Skin of body (tissue), 2 donors: ENCODE measurements around the gene TNRC18. TPM values are rescaled to one million over a fixed set of nuclear protein-coding genes. Genes with fewer than 3 reads are reported as not detected.
"Not testable (repeated sequence)": the region's sequence is repeated elsewhere in the genome, so short reads cannot be mapped to it uniquely, and the experiment has no call there.

Experiments
- DNase-seq: peaks from one replicate; lab custom pipeline; 2025; lab: John Stamatoyannopoulos, UW
- total RNA-seq: library from RNA; depleted of rRNA; stranded (reverse); fragments of >200 nt; gene quantifications from one replicate; pipeline ENCODE4 v1.2.3, GENCODE V29; 2014

The TNRC18 gene
- total RNA-seq, 1 donor from 2014 or later: 63.4 TPM

DNA sequence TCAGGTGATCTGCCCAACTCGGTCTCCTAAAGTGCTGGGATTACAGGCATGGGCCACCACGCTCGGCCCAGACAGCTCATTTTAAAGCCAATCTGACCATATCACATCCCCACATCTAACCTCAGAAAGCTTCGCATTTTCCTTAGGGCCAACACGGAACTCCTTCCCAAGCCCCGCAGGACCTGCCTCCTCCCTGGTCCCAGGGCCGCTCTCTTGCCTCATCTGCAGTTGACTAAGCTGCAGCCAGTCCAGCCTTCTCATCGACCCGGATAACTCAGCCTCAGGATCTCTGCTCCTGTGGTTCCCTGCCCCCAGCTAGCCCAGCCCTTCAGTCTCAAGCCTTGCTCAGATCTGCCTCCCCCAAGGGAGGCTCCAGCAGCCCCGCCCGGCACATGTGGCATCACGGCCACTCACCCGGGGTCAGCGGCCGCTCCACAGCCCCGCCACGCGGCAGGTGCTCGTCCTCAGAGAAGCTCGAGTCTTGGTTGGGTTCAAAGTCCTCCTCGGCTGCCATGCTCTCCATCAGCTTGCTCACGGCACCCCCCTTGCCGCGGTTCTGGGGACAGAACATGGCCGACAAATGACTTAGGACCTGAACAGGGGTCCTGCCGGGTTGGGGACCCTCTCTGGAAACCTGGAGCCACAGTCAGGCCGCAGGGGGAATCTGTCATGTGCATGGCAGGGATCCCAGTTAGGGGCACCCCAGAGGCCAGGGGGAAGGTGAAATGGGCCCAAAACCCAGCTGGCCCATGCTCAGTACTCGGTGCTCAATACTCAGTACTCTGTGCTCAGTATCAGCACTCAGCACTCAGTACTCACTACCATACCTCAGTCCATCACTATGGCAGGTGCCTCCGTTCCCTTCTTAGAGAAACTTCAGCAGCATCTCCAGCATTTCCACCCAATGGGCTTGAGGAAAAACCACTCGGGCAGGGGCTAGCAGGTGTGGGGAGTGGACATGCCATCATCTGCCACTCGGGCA, 99.5 kb downstream of the TNRC18 start:
- DNase-seq: not testable (repeated sequence)

DNA sequence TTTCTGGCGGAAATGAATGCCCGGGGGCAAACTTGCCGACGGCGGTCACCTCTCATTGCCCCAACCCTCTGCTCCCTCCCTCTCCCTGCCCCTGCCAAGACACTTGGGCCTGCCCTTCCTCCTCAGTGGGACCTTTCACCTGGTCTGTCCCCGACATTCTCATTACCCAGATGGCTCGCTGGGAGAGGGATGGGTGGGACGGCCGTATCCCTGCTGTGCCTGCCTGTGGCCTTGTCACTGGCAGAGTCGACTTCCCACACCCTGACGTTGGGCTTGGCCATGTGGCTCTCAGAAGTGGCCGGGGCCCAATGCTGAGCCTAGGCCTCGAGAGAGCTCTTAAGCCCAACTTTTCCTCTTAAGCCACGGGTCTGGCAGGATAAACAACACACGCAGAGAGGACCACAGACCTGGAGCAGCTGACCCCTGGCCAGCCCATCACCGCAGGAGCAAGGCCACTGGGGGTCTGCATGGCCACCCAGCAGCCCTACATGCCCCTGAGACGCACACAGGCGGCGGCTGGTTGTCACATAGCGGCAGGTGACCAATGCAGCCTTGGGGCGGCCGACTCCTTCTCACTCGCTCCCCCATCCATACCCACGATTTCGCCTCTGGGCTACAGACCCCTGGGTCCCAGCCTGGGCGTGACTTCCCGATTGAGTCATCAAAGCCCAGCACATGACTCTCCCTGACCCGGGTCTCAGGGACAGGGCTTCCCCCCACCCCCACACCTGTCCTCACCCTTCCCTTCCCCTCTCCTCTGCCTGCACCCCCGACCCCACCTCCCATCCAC, 100.8 kb downstream of the TNRC18 start:
- no peak for DNase-seq

DNA sequence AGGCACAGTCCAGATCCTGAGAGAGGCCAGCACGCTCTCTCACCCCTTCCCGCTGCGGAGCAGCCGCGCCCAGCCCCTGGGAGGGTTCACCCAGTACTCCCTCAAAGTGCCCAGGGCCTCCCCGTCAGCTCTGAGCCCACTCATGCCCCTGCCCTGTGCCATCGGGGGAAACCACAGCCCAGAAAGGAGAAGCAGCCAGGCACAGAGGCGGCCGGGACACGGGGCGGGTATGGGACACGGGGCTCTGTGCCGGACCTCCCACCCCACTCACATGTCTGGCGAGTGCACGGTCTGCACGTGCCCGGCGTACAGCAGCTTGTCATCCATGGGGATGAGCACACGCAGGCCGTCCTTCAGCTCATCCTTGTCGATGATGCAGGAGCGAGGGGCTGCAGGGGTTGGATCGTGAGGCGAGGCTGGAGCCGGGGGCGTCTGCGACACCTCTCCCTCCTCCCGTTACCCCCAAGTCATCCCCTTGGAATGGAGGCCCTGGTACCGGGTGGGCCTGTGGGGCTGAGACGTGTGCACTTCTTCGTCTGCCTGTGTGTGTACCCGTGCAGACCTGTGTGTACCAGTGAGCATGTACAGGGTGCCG, 102.7 kb downstream of the TNRC18 start:
- DNase-seq: no peak

DNA sequence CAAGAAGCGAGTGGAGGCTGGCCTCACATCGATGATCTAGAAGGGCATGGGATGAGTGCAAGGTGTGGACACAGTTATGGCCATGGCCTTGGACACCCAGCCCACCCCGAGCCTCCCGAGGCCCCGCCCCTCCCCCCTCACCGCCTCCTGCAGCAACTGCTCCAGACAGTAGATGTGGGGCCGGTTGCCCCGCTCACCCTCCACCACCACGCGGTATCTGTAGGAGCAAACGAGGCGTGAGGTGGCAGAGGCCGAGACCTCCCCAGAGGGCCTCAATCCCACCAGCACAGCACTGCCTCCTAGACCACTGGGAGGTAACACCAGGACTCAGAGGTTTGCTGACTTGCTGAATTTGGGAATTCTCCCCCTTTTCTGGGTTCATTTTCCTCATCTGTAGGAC, 103.2 kb downstream of the TNRC18 start:
- DNase-seq: no peak

DNA sequence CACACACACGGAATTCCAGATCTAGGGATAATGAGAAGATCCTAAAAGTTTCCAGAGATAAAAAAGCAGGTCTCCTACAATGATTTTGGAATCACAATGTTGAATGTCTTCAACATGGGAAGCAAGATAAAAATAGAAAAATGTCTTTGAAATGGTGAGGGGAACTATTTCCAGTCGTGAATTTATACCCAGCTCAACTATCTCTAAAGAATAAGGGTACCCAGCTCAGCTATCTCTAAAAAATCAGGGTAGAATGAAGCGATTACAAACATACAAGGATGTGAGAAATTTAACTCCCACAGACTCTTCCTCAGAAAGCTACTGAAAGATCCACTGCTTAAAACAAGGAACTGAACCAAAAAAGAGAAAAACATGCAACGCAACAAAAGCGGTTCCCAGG, 105.0 kb downstream of the TNRC18 start:
- DNase-seq: not testable (repeated sequence)

DNA sequence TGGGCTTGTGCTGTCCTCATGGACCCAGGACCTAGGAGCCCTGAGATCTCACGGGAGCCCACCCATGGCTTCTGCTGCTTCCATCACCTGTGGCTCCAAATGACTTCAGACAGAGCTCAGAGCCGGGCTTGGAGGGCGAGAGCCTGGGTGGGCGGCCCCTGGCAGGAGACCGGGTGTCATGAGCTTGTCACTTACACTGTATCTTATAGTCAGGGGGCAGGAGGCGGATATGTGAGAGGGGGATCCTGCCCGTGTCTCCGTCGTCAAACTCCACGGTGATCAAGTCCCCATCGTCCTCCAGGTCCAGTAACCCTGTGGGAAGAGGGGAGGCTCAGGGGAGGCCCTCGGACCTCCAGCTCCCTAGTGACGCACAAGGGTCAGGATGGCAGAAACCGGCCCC, 107.9 kb downstream of the TNRC18 start:
- no peak for DNase-seq

DNA sequence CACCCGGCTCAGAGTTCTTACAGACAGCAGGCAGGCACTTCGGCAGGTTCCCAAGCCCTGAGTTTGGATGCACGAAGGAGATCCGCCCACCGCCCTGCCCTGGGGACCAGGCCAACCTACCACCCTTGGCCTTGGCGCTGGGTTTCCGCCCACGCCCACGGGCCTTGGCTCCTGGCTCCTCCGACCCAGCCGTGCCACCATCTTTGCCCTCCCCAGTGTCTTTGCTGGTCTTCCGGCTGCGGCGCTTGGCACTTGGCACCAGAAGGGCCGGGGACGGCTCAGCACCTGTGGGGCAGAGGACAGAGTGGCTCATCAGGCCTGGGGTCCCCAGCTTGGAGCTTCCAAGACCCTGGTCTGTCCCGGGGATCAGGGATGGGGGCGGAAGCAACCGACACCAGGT, 108.8 kb downstream of the TNRC18 start:
- no peak for DNase-seq

DNA sequence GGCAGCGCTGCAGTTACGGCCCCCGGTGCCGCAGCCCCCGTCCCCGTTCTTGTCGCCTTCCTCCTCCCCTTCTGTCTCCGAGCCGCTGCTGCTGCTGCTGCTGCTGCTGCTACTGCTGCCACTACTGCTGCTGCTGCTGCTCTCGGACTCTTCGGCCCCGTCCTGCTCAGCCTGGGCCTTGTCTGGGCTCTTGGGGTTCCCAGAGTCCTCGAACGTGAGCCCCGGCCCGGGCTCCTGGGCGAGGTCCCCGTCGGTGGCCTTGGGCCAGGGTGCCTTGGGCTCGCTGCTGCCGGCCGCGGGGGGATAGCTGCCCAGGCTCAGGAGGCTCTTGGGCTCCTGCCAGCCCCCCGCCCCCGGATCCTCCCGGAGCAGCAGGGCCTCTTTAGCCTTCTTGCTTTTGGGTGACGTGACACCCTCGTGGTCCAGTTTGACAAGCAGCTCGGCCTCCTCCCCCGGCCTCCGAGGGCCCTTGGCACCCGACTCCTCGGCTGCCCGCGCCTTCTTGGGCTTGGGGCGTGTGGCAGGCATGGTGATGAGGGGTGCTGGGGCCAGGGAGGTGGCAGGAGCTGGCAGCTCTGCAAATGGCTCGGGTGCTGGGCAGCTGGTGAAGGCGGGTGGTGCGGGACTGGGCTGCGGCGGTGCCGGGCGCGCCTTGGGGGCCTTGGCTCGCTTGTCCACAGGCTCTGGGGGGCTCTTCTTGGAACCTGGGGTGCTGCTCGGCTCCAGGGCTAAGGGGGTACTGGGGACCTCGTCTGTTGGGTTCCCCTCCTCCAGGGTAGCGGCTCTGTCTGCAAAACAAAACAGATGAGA, 110.4 kb downstream of the TNRC18 start:
- not testable (repeated sequence) for DNase-seq

DNA sequence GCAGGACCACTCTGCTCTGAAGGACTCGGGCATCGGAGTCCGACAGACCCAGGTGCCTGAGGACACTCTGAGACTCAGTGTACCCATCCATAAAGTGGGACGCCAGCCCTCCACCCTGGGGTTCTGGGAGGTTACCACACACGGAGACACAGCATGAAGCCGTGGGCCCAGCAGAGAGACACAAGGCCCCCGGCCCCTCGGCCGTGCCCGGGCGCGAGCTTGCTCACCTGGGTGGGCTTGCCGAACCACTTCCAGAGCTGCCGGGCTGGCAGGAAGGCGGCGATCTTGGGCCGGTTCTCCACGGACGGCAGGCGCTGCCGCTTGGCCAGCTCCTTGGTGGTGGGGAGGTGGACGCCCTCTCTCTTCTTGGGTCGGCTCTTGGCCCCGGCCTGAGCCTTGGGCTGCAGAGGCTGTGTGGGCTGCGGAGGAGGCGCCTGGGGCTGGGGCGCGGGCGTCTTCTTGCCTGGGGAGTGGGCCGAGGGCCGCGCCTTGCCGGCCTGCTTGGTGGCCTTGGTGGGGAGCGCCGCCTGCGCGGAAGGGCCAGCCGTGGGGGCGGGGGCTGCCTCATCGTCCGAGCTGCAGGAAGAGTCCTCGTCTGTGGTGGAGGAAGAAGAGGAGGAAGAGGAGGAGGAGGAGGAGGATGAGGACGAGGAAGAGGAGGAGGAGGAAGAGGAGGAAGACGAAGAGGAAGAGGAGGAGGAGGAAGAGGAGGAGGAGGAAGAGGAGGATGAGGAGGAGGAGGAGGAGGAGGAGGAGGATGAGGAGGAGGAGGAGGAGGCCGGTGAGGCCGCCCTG, 111.2 kb downstream of the TNRC18 start:
- not testable (repeated sequence) for DNase-seq

DNA sequence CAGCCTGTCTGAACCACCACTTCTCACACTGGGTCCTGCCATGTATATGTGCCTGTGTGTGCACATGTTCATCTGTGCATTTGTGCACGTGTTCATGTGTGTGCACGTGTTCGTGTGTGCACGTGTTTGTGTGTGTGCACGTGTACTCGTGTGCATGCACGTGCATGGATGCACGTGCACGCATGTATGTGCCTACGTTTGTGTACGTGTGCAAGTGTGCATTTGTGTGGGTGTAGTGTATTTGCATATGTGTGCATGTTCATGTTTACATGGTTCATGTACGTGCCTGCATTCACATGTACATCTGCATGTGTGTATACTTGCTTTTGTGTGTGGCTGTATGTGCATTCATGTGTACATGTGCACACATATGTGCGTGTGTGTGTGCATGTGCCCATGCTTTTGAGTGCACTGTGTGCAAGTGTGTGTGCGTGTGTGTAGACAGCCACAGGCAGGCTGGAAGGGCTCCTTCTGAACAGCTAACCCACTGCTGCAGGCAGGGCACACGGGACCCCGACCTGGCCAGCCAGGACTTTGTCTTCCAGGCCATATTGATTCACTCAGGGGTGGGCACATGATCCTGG, 112.7 kb downstream of the TNRC18 start:
- DNase-seq: no peak

DNA sequence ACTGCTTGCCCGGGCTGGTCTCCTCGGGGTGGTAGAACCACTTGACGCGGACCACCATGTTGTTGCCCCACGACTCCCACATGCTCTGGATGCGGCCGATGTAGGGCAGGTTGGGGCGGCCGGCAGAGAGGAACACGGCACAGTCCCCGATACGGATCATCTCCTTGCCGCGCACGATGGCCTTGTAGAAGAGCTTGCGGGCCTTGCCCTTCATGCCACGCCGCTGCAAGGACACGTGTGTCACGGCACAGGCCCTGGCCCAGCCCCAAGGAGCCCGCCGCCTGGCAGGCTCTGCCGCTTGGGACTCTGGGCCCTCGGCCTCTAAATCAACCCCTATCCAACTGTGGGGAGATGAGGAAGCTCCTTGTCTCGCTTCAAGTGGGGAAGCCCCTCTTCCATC, 114.5 kb downstream of the TNRC18 start:
- no peak for DNase-seq

DNA sequence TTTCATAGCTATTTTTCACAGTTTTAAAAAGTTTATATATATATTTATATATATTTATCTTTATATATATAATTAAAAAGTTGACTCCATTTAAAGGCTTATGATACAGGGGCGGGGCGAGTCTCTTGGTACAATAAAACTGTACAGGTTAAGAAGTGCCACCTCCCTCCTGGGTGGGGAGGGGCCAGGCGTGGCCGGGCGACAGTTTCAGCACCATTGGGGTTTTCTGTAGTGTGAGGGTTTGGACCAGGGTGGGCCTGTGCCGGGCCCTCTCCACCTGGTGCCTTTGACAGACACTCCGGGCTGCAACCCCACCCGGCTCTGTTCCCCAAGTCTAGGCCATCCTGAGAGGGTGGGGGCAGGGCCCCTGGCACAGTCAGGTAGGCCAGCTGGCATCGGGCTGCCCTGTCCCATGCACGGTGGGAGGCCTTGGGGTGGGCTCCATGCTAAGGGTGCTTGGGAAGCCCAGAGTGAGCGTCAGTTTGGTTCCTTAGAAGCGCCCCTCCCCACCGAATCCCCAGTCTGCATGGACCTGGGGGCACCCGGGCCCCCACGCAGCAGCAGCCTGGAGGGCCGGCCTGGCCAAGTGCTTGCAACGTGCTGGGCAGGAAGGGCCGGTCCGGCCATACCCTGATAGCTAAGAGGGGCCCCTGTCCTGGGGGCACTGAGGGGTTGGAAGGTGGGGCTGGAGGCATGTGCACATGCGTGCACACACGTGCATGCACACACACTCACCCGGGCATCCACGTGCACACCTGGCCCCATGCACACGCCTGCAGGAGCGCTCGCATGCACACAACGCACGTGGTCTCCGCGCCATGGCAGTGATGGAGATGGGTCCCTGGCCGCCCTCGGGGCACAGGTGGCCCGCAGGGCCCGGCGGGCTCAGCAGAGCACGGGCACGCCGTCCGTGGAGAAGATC, 116.2 kb downstream of the TNRC18 start:
- DNase-seq: not testable (repeated sequence)

DNA sequence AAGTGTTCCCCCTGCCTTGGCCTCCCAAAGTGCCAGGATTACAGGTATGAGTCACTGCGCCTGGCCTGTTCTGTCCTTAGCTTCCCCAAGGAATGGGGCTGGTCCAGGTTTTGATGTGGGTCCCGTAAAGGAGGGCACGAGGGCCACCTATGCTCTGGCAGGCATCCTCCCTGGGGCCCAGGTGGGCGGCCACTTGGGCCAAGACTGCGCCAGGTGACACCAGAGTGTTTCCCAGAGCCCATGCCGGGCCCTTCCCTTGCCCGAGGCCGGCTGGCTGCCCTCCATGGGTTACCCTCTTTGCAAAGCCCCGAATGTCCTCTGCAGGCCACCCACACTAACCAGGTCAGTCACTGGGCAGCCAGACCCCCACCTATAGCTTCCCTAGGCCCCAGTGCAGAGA, 118.6 kb downstream of the TNRC18 start:
- not testable (repeated sequence) for DNase-seq

DNA sequence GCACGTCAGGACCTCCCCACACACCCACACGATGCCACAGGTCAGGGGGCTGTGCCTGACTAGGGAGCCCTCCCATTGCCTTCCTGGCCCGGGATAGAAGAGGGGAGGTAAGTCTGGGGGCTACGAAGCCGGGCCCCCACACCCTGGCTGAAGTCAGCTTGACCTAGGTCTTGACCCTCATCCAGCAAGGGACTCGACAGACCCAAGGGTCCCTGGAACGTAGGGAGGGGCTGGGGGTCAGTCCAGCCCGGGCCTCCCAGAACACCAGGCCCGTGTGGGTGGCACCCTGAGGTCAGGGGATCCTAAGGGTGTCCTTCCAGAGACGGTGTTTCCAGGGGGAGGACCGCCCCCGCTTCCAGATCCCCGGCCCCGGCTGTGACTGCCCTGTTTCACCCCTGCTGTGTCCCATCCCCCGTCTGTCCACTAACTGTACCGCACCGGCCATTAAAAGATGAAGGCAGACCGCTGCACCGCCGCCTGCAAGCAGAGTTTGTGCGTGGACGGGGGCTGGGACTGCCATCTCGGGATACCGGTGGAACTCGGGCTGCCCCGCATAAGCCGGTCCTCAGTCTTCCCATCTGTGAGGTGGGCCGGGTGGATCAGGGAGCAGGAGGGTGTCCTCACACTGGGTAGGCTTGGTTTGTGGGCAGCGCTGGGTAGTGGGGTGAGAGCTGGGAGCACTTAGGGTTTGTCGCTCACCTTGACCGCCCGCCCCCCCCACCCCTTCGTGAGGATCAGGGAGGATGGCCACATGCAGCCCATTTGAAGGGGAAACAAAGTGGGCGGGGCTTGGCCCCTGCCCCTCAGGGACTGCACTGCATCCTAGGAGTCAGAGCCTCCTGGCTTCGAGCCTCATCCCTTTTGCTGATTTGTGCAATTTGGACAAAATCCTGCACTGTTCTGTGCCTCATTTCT, 119.8 kb downstream of the TNRC18 start:
- no peak for DNase-seq

DNA sequence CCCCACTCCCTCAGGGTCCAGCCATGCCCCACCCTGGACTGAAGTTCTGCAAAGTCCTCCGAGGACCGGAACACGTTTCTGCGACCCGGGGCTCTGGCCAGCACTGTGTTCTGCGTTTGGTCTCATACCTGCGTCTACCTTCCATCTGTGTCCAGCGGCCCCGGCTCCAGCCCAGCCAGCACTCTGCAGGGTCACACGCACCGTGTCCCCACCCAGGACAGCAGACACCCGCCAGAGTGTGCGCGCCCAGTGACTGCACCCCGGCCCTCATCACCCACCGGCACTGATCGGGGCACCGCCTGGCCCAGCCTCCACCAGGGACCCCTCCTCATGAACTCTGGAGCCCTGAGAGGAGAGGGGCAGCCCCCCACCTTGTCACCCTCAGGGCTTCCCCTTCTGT, 120.6 kb downstream of the TNRC18 start:
- DNase-seq: no peak

DNA sequence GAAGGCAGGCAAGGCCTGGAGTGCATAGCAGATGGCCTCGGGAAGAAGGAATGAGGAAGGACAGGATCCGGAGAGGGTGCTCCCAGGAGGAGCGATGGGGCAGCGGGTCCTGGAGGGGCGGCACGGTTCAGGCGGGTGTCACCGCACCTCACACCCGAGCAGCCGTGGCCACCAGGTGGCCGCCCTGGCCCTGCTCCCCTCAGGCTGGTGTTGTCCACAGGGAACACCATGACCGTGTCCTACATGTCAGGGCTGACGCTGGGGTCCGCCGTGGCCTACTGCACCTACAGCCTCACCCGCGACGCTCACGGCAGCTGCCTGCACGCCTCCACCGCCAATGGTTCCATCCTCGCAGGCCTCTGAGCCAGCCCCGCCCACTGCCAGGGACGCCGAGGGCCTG, 121.1 kb downstream of the TNRC18 start:
- DNase-seq: no peak

DNA sequence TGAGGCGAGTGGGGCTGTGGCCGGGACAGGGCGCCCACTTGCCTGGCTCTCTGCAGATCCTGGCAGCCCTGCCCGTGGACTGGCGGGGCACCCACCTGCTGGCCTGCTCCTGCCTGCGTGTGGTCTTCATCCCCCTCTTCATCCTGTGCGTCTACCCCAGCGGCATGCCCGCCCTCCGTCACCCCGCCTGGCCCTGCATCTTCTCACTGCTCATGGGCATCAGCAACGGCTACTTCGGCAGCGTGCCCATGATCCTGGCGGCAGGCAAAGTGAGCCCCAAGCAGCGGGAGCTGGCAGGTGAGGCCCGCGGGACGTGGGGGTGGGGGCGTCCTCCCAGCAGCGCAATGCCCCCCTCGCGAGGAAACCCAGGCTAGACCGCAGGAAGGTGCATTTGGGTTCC, 123.3 kb downstream of the TNRC18 start:
- no peak for DNase-seq
